Measurements from ENCODE around the gene MVD.

- TF ChIP-seq CTCF (IDR thresholded peaks at IDR 0.05): no peak
- TF ChIP-seq POLR2A (IDR thresholded peaks at IDR 0.05): no peak
- no peak for TF ChIP-seq EP300 (IDR thresholded peaks at IDR 0.05)
These were observed 31.9 kb downstream of the MVD start for GRCh38 chr16:88630941-88631340.

All from tibial nerve (tissue), 4 donors.